Measurements from ENCODE around the gene SUFU.

The SUFU gene

GRCh38 chr10:102599565-102600327, 96.0 kb downstream of the SUFU start:
- H3K9me3 ChIP-seq, result no peaks in the 10 kb centered on the region
- TF ChIP-seq CTCF (IDR thresholded peaks at IDR 0.05; ENCODE audit: low read depth, low read length), result no peak
- DNase-seq, result no peak
- H3K27me3 ChIP-seq, result no peaks in the 10 kb centered on the region
- H3K36me3 ChIP-seq, result peaks cover 4% of the 10 kb centered on the region
- H3K4me1 ChIP-seq, result no peaks in the 10 kb centered on the region; the same call in none of the 2 replicates
- H3K4me3 ChIP-seq (ENCODE audit: low read depth, low read length), result no peak overlapping the region

- H3K27me3 ChIP-seq, result no peaks in the 10 kb centered on the region
- no peak for TF ChIP-seq CTCF (IDR thresholded peaks at IDR 0.05; ENCODE audit: low read depth, low read length)
- H3K9me3 ChIP-seq, result no peaks in the 10 kb centered on the region
- no peaks in the 10 kb centered on the region; the same call in none of the 2 replicates for H3K4me1 ChIP-seq
- no peak overlapping the region for H3K4me3 ChIP-seq (ENCODE audit: low read depth, low read length)
- no peak for DNase-seq
- peaks cover 4% of the 10 kb centered on the region for H3K36me3 ChIP-seq
Measured at GRCh38 chr10:102600816-102601215, 97.0 kb downstream of the SUFU start.

- Histone ChIP-seq H3K36me3 (peaks cover 4% of the 10 kb centered on the region), H3K4me1 (no peaks in the 10 kb centered on the region; the same call in none of the 2 replicates), H3K27me3 (no peaks in the 10 kb centered on the region), H3K4me3 (ENCODE audit: low read depth, low read length) (no peak overlapping the region), H3K9me3 (no peaks in the 10 kb centered on the region)
- no peak for TF ChIP-seq CTCF (IDR thresholded peaks at IDR 0.05; ENCODE audit: low read depth, low read length)
- DNase-seq, result no peak
Measured at GRCh38 chr10:102601639-102602038, 97.9 kb downstream of the SUFU start.

GRCh38 chr10:102602272-102603045, 98.7 kb downstream of the SUFU start:
- Histone ChIP-seq H3K4me1 (no peaks in the 10 kb centered on the region; the same call in none of the 2 replicates), H3K27me3 (no peaks in the 10 kb centered on the region), H3K9me3 (no peaks in the 10 kb centered on the region), H3K36me3 (no peaks in the 10 kb centered on the region; the same call in 1 of the 2 replicates), H3K4me3 (ENCODE audit: low read depth, low read length) (no peak overlapping the region)
- no peak for TF ChIP-seq CTCF (IDR thresholded peaks at IDR 0.05; ENCODE audit: low read depth, low read length)
- DNase-seq, result no peak

- no peaks in the 10 kb centered on the region for H3K27me3 ChIP-seq
- no peak for DNase-seq
- no peaks in the 10 kb centered on the region; the same call in none of the 2 replicates for H3K4me1 ChIP-seq
- H3K36me3 ChIP-seq, result no peaks in the 10 kb centered on the region; the same call in 1 of the 2 replicates
- no peaks in the 10 kb centered on the region for H3K9me3 ChIP-seq
- no peak overlapping the region for H3K4me3 ChIP-seq (ENCODE audit: low read depth, low read length)
- no peak for TF ChIP-seq CTCF (IDR thresholded peaks at IDR 0.05; ENCODE audit: low read depth, low read length)
Measured at GRCh38 chr10:102603946-102604345, 100.2 kb downstream of the SUFU start.

Measured in BE2C (cell line).